ENCODE data around the gene RELN. TPM values are rescaled to one million over a fixed set of nuclear protein-coding genes. Genes with fewer than 3 reads are reported as not detected.

The RELN gene
- total RNA-seq, 1 donor from 2014 or later = 5.4 TPM

DNA sequence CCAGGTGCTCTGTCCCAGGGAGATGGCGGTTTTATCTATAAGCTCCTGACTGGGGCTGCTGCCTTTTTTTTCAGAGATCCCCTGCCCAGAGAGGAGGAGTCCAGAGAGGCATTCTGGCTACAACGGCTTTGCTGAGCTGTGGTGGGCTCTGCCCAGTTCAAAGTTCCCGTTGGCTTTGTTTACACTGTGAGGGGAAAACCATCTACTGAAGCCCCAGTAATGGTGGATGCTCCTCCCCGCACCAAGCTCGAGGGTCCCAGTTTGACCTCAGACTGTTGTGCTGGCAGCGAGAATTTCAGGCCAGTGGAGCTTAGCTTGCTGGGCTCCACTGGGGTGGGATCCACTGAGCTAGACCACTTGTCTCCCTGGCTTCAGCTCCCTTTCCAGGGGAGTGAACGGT is 527.1 kb downstream of the RELN start:
- Mint-ChIP-seq H3K36me3 (ENCODE audit: insufficient read depth) (no peaks in the 10 kb centered on the region), H3K9me3 (ENCODE audit: low read depth) (peaks cover 3% of the 10 kb centered on the region), H3K4me3 (ENCODE audit: low read depth) (no peak overlapping the region), H3K27ac (no peak overlapping the region), H3K27me3 (peaks cover 19% of the 10 kb centered on the region), H3K4me1 (ENCODE audit: low read depth) (no peaks in the 10 kb centered on the region)
- no peak for TF ChIP-seq CTCF (IDR thresholded peaks at IDR 0.05; ENCODE audit: unreplicated experiment)
- DNase-seq (ENCODE audit: low spot score, unreplicated experiment) = no peak

DNA sequence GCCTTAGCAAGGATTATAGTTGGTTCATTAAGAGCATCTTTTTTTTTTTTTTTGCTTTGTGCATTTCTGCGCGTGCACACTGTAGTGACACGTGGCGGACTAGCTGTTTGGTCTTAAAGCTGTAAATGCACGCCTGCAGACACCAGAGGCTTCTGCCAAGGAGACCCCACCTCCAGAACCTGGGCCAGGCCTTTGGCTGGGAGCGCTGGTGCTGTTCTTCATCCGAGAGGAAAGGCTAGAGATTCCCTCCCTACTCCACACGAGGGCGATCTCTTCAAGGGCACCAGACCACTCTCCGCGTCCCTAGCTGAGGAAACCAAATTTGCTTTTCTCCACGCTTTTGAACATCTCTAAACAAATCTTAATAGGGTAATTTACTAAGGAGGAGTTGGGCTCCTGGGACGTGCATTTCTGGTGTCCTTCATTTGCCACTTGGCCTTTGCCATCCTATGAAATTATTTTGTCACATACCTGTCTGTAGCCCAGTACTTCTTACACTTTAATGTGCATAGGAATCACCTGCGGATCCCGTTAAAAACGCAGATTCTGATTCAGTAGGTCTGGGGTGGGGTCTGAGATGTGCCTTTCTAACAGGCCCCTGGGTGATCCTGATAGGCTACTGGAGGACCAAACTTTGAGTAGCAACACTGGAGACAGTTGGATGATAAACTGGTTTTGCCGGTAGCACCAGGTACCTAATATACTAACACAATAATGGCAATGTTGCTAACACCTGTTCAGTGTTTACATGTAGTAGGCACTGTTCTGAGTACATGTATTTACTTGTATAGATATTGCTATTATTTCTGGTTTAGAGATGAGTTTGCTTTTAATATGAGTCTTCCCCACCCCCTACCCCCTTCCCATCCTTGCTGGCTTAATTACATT is 542.1 kb downstream of the RELN start:
- H3K27me3 Mint-ChIP-seq = peaks cover 93% of the 10 kb centered on the region
- H3K4me3 Mint-ChIP-seq (ENCODE audit: low read depth) = no peak overlapping the region
- TF ChIP-seq CTCF (IDR thresholded peaks at IDR 0.05; ENCODE audit: unreplicated experiment) = peak; percentile 80
- H3K27ac Mint-ChIP-seq = no peak overlapping the region
- peak; percentile 47 for DNase-seq (ENCODE audit: low spot score, unreplicated experiment)
- no peaks in the 10 kb centered on the region for H3K36me3 Mint-ChIP-seq (ENCODE audit: insufficient read depth)
- peaks cover 6% of the 10 kb centered on the region for H3K4me1 Mint-ChIP-seq (ENCODE audit: low read depth)
- peaks cover 12% of the 10 kb centered on the region for H3K9me3 Mint-ChIP-seq (ENCODE audit: low read depth)

- peak; percentile 31 for DNase-seq (ENCODE audit: low spot score, unreplicated experiment)
- Mint-ChIP-seq H3K9me3 (ENCODE audit: low read depth) (peaks cover 2% of the 10 kb centered on the region), H3K27ac (peak within 1 kb of the TSS; percentile 44), H3K36me3 (ENCODE audit: insufficient read depth) (no peaks in the 10 kb centered on the region), H3K27me3 (peaks cover 89% of the 10 kb centered on the region), H3K4me1 (ENCODE audit: low read depth) (peaks cover 6% of the 10 kb centered on the region), H3K4me3 (ENCODE audit: low read depth) (peak within 1 kb of the TSS; percentile 66)
- TF ChIP-seq CTCF (IDR thresholded peaks at IDR 0.05; ENCODE audit: unreplicated experiment) = no peak
These were observed 543.4 kb downstream of the RELN start, which contains the start of gene SLC26A5 for GRCh38 chr7:103446049-103446520. TSS of gene SLC26A5 (minus strand) at chr7:103446207. CDS start at chr7:103421514, 24,693 bp downstream.

DNA sequence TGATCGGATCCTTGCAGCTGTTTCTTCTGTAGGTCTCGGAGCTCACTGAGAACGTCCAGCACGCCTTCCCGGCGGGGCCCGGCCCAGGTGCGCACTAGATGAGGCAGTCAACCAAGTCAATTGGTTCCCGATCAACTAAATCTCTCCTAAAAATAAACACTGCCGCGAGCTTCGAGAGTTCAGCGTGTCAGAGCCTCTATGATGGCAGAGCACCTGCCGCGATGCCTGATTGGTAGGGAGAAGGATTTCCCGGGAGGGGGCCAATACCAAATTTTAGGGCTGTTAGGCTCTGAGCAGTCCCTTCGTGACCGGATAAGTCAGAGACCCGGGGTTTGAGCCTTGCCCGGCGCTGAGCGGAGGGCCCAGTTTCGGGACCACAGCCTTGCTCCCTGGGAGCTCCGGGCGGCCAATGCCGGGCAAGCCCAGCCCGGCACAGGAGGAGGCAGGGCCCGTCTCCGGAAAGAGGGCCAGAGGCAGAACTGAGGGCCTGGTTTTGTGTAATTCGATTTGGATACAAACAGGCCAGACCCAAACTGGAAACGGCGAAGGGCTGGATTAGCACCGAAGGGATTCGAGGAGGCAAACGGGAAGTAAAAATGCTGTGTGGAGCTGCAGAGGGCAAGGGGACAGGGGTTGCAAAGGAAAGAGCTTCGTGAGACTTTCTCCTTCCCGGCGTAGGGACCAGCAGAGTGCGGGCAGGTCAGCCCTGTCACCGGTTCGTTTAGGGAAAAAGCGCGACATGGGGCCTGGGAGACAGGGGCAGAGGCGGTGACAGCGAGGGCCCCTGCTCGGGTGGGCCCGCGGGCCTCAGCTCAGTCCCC is 544.0 kb downstream of the RELN start:
- H3K27me3 Mint-ChIP-seq = peaks cover 86% of the 10 kb centered on the region
- H3K4me3 Mint-ChIP-seq (ENCODE audit: low read depth) = peak overlapping the region; percentile 66
- DNase-seq (ENCODE audit: low spot score, unreplicated experiment) = no peak
- H3K9me3 Mint-ChIP-seq (ENCODE audit: low read depth) = no peaks in the 10 kb centered on the region
- peak overlapping the region; percentile 44 for H3K27ac Mint-ChIP-seq
- no peaks in the 10 kb centered on the region for H3K36me3 Mint-ChIP-seq (ENCODE audit: insufficient read depth)
- TF ChIP-seq CTCF (IDR thresholded peaks at IDR 0.05; ENCODE audit: unreplicated experiment) = no peak
- H3K4me1 Mint-ChIP-seq (ENCODE audit: low read depth) = peaks cover 6% of the 10 kb centered on the region

- no peaks in the 10 kb centered on the region for H3K9me3 Mint-ChIP-seq (ENCODE audit: low read depth)
- DNase-seq (ENCODE audit: low spot score, unreplicated experiment) = no peak
- H3K4me3 Mint-ChIP-seq (ENCODE audit: low read depth) = no peak overlapping the region
- no peak overlapping the region for H3K27ac Mint-ChIP-seq
- no peak for TF ChIP-seq CTCF (IDR thresholded peaks at IDR 0.05; ENCODE audit: unreplicated experiment)
- H3K27me3 Mint-ChIP-seq = peaks cover 54% of the 10 kb centered on the region
- H3K4me1 Mint-ChIP-seq (ENCODE audit: low read depth) = no peaks in the 10 kb centered on the region
- no peaks in the 10 kb centered on the region for H3K36me3 Mint-ChIP-seq (ENCODE audit: insufficient read depth)
These were observed 549.8 kb downstream of the RELN start for GRCh38 chr7:103439661-103440060.

Data from progenitor cell of endocrine pancreas (in vitro differentiated cells).